ENCODE data around the gene OSER1.

- TF ChIP-seq, protein P1, sequence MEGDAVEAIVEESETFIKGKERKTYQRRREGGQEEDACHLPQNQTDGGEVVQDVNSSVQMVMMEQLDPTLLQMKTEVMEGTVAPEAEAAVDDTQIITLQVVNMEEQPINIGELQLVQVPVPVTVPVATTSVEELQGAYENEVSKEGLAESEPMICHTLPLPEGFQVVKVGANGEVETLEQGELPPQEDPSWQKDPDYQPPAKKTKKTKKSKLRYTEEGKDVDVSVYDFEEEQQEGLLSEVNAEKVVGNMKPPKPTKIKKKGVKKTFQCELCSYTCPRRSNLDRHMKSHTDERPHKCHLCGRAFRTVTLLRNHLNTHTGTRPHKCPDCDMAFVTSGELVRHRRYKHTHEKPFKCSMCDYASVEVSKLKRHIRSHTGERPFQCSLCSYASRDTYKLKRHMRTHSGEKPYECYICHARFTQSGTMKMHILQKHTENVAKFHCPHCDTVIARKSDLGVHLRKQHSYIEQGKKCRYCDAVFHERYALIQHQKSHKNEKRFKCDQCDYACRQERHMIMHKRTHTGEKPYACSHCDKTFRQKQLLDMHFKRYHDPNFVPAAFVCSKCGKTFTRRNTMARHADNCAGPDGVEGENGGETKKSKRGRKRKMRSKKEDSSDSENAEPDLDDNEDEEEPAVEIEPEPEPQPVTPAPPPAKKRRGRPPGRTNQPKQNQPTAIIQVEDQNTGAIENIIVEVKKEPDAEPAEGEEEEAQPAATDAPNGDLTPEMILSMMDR (IDR thresholded peaks at IDR 0.05), result no peak
- no peak for TF ChIP-seq POLR2A (IDR thresholded peaks at IDR 0.05)
Measured at GRCh38 chr20:44255942-44256341, 45.4 kb upstream of the OSER1 start.
